ENCODE data around the gene MNDA. TPM values are rescaled to one million over a fixed set of nuclear protein-coding genes. Genes with fewer than 3 reads are reported as not detected.

Gene MNDA
- polyA plus RNA-seq (2011; rRNA removed) (not detected in 2 replicates), polyA minus RNA-seq (2011; rRNA and poly(A)+ RNA removed) (not detected in 2 replicates)

DNA sequence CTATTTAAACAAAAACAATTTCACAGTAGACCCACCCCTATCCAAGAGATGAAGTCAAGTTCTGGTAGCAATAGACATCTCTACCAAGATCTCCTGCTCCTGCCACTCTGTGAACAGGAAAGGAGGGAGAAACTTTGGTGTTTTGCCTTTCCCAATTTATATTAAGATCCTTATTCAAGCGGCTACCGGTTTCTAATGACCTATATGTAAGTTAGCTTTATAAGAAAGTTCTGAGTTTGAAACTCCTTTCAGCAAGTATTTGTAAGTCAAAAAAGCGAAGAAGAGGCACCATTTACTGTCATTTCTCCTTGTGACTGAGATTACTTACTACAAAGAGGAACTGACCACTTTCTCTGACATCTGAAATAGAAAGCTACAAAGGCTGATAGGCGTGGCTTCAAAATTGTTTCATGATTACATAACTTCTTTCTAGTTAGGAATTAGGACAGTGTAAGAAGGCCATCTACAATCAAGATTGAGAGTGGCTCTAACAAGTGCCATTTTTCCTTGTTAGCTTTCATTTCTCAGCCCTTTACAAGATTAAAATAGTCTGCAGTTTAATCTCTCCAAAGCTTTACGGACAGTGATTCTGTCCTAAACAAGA is at the start of gene MNDA:
TSS of gene MNDA (plus strand) at position 448 of the 604 bp plus-strand sequence. CDS start 10,803 bp downstream, outside the sequence.
- DNase-seq (ENCODE audit: low read depth), result no peak
- no peak for TF ChIP-seq CTCF (IDR thresholded peaks at IDR 0.05; ENCODE audit: insufficient read depth, low read depth, low read length)
- CTCF ChIA-PET, result no interaction called here
- Histone ChIP-seq H3K4me3 (ENCODE audit: low read depth, low read length) (no peak within 1 kb of the TSS), H3K27me3 (ENCODE audit: control insufficient read depth, insufficient read depth, low read length) (no peaks in the 10 kb centered on the region), H3K36me3 (ENCODE audit: control insufficient read depth, insufficient read depth, low read length) (no peaks in the 10 kb centered on the region)
- POLR2A ChIA-PET, result no interaction called here

GRCh38 chr1:158793604-158794003 is 37.5 kb upstream of the MNDA start:
- CTCF ChIA-PET, result no interaction called here
- POLR2A ChIA-PET, result no interaction called here
- no peak overlapping the region for H3K4me3 ChIP-seq (ENCODE audit: low read depth, low read length)
- H3K36me3 ChIP-seq (ENCODE audit: control insufficient read depth, insufficient read depth, low read length), result no peaks in the 10 kb centered on the region
- 0 out of 2 replicates have a peak, but pooled peaks have one; percentile 7 for TF ChIP-seq CTCF (IDR thresholded peaks at IDR 0.05; ENCODE audit: insufficient read depth, low read depth, low read length)
- DNase-seq (ENCODE audit: low read depth), result no peak
- no peaks in the 10 kb centered on the region for H3K27me3 ChIP-seq (ENCODE audit: control insufficient read depth, insufficient read depth, low read length)

GRCh38 chr1:158794247-158794646 is 36.9 kb upstream of the MNDA start:
- Histone ChIP-seq H3K4me3 (ENCODE audit: low read depth, low read length) (no peak overlapping the region), H3K27me3 (ENCODE audit: control insufficient read depth, insufficient read depth, low read length) (no peaks in the 10 kb centered on the region), H3K36me3 (ENCODE audit: control insufficient read depth, insufficient read depth, low read length) (no peaks in the 10 kb centered on the region)
- no peak for DNase-seq (ENCODE audit: low read depth)
- POLR2A ChIA-PET, result no interaction called here
- no peak for TF ChIP-seq CTCF (IDR thresholded peaks at IDR 0.05; ENCODE audit: insufficient read depth, low read depth, low read length)
- CTCF ChIA-PET, result no interaction called here

DNA sequence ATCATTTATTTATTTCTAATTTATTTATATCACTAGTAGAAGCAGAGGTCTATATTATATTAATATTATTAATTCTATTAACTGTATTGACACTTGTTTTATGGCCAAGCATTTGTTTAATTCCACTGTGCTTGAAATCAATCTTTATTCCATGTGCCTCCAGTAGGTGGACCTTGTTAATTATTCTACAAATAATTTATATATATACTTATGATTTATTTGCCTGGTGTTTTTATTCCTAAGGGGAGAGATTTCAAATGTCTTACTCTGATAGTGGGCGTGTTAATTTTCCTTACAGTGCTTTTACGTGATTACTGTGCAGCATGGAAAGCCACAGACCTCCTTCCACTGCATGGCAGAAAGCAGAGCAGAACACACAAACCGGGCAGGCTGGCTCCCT is 32.6 kb upstream of the MNDA start:
- ChIA-PET CTCF (no interaction called here), POLR2A (no interaction called here)
- H3K27me3 ChIP-seq (ENCODE audit: control insufficient read depth, insufficient read depth, low read length), result no peaks in the 10 kb centered on the region
- H3K4me3 ChIP-seq (ENCODE audit: low read depth, low read length), result no peak overlapping the region
- no peak for DNase-seq (ENCODE audit: low read depth)
- no peaks in the 10 kb centered on the region for H3K36me3 ChIP-seq (ENCODE audit: control insufficient read depth, insufficient read depth, low read length)
- no peak for TF ChIP-seq CTCF (IDR thresholded peaks at IDR 0.05; ENCODE audit: insufficient read depth, low read depth, low read length)

GRCh38 chr1:158799689-158800088 is 31.5 kb upstream of the MNDA start:
- H3K27me3 ChIP-seq (ENCODE audit: control insufficient read depth, insufficient read depth, low read length), result no peaks in the 10 kb centered on the region
- CTCF ChIA-PET, result no interaction called here
- no peak for DNase-seq (ENCODE audit: low read depth)
- no peaks in the 10 kb centered on the region for H3K36me3 ChIP-seq (ENCODE audit: control insufficient read depth, insufficient read depth, low read length)
- TF ChIP-seq CTCF (IDR thresholded peaks at IDR 0.05; ENCODE audit: insufficient read depth, low read depth, low read length), result no peak
- POLR2A ChIA-PET, result no interaction called here
- H3K4me3 ChIP-seq (ENCODE audit: low read depth, low read length), result no peak overlapping the region

All from BJ (cell line).